KOPT-K1 (cell line): ENCODE measurements around the gene GNB1L.

ENCODE experiments used
- H3K27ac ChIP-seq: fragments of 200-600 bp; sonication (generic); 2 replicates; pipeline ENCODE4 v1.5.1; 2016; ENCODE audit warnings: antibody characterized with exemption, mild to moderate bottlenecking, low read depth, low read length; ENCODE audit not compliant: poor library complexity, severe bottlenecking
- H3K36me3 ChIP-seq: fragments of 200-600 bp; sonication (generic); 2 replicates; pipeline ENCODE4 v1.5.1; 2017; ENCODE audit warnings: antibody characterized with exemption, mild to moderate bottlenecking, low read length, moderate library complexity; ENCODE audit not compliant: insufficient read depth
- H3K9me3 ChIP-seq: fragments of 200-600 bp; sonication (generic); 2 replicates; pipeline ENCODE4 v1.5.1; 2017; ENCODE audit warnings: antibody characterized with exemption, low read length, mild to moderate bottlenecking; ENCODE audit not compliant: insufficient read depth, poor library complexity, severe bottlenecking

Gene GNB1L

GRCh38 chr22:19734837-19735382, 119.8 kb downstream of the GNB1L start:
- Histone ChIP-seq H3K9me3 (no peaks in the 10 kb centered on the region), H3K36me3 (no peaks in the 10 kb centered on the region), H3K27ac (no peak overlapping the region)

GRCh38 chr22:19734163-19734562, 120.5 kb downstream of the GNB1L start:
- Histone ChIP-seq H3K9me3 (no peaks in the 10 kb centered on the region), H3K27ac (no peak overlapping the region), H3K36me3 (no peaks in the 10 kb centered on the region)

DNA sequence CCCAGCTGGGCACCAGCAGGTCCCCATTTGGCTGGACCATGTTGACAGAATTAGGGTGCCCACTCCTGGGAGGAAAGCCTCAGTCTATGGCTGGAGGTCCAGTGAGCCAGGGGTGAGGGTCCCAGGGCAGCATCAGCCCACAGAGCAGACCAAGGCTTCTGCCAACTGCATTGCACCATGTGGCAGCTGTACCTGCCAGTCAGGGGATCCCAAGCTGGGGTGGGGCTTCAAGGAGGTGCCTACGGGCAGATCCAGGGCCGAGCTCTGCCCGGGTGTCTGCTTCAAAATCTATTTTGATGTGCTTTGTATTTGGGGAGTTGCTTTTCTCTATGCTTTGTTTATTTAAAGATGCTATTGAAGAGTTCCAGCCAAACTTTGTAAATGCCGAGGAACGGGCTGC, 120.9 kb downstream of the GNB1L start:
- no peaks in the 10 kb centered on the region for H3K9me3 ChIP-seq
- no peaks in the 10 kb centered on the region for H3K36me3 ChIP-seq
- H3K27ac ChIP-seq, result no peak overlapping the region
